Stomach smooth muscle (tissue), 2 donors: ENCODE results near the gene ARFGAP2.
A peak's percentile ranks its signal among the peaks of the same experiment; 100 is the strongest.

Experiments used
- H3K27ac ChIP-seq: one replicate; pipeline ENCODE4 v1.7.0; 2013; ENCODE audit warnings: mild to moderate bottlenecking, low read length, inconsistent platforms
- H3K27me3 ChIP-seq, 2 donors: one replicate each; pipeline ENCODE4 v1.7.0; 2013; ENCODE audit warnings: low read length in 2 of 2; ENCODE audit not compliant: insufficient read depth in 2 of 2, control insufficient read depth in 1 of 2
- H3K36me3 ChIP-seq, 2 donors: one replicate each; pipeline ENCODE4 v1.7.0; 2013; ENCODE audit warnings: low read length in 2 of 2; ENCODE audit not compliant: control insufficient read depth in 2 of 2, insufficient read depth in 2 of 2
- H3K4me1 ChIP-seq: one replicate; pipeline ENCODE4 v1.7.0; 2013; ENCODE audit warnings: low read length; ENCODE audit not compliant: control insufficient read depth, insufficient read depth
- H3K4me3 ChIP-seq, 2 donors: one replicate each; pipeline ENCODE4 v1.7.0; 2013; ENCODE audit warnings: low read length in 2 of 2
- H3K9ac ChIP-seq, 2 donors: one replicate each; pipeline ENCODE4 v1.7.0; 2013; ENCODE audit warnings: low read length in 2 of 2, mild to moderate bottlenecking in 1 of 2
- H3K9me3 ChIP-seq, 2 donors: one replicate each; pipeline ENCODE4 v1.7.0; 2013; ENCODE audit warnings: low read length in 2 of 2; ENCODE audit not compliant: control insufficient read depth in 2 of 2
- donor health status: healthy.
- donor health status: Pancreatic carcinoma.

Gene ARFGAP2

GRCh38 chr11:47171061-47171838 is 5.4 kb downstream of the ARFGAP2 start:
- peak overlapping the region in 1 of 2 donors; percentile 49 for H3K4me3 ChIP-seq
- no peaks in the 10 kb centered on the region for H3K9me3 ChIP-seq
- no peaks in the 10 kb centered on the region for H3K27me3 ChIP-seq
- H3K4me1 ChIP-seq: peaks cover 46% of the 10 kb centered on the region
- H3K9ac ChIP-seq: peak overlapping the region in 1 of 2 donors; percentile 21
- peak overlapping the region; percentile 53 for H3K27ac ChIP-seq
- H3K36me3 ChIP-seq: peaks cover 50 to 64% of the 10 kb centered on the region in 2 donors

GRCh38 chr11:47166368-47166767 is 10.3 kb downstream of the ARFGAP2 start:
- no peak overlapping the region for H3K9ac ChIP-seq
- H3K27me3 ChIP-seq: no peaks in the 10 kb centered on the region
- H3K9me3 ChIP-seq: no peaks in the 10 kb centered on the region
- peaks cover 19% of the 10 kb centered on the region for H3K4me1 ChIP-seq
- H3K36me3 ChIP-seq: peaks cover 57 to 63% of the 10 kb centered on the region in 2 donors
- H3K4me3 ChIP-seq: no peak overlapping the region
- H3K27ac ChIP-seq: no peak overlapping the region

- Histone ChIP-seq H3K4me3 (no peak overlapping the region), H3K9me3 (no peaks in the 10 kb centered on the region), H3K27ac (no peak overlapping the region), H3K27me3 (no peaks in the 10 kb centered on the region), H3K4me1 (peaks cover 23% of the 10 kb centered on the region), H3K36me3 (peaks cover 51 to 57% of the 10 kb centered on the region in 2 donors), H3K9ac (no peak overlapping the region)
These were observed 11.3 kb downstream of the ARFGAP2 start for GRCh38 chr11:47165253-47165840.

GRCh38 chr11:47164321-47164720 is 12.4 kb downstream of the ARFGAP2 start:
- Histone ChIP-seq H3K4me3 (no peak overlapping the region), H3K36me3 (peaks cover 46 to 56% of the 10 kb centered on the region in 2 donors), H3K9me3 (no peaks in the 10 kb centered on the region), H3K27ac (no peak overlapping the region), H3K4me1 (peaks cover 23% of the 10 kb centered on the region), H3K9ac (no peak overlapping the region), H3K27me3 (no peaks in the 10 kb centered on the region)

GRCh38 chr11:47163898-47164297 is 12.8 kb downstream of the ARFGAP2 start:
- Histone ChIP-seq H3K9ac (no peak overlapping the region), H3K27ac (no peak overlapping the region), H3K4me3 (no peak overlapping the region), H3K36me3 (peaks cover 46 to 54% of the 10 kb centered on the region in 2 donors), H3K27me3 (no peaks in the 10 kb centered on the region), H3K4me1 (peaks cover 23% of the 10 kb centered on the region), H3K9me3 (no peaks in the 10 kb centered on the region)

GRCh38 chr11:47163193-47163592 is 13.5 kb downstream of the ARFGAP2 start:
- no peaks in the 10 kb centered on the region for H3K27me3 ChIP-seq
- peaks cover 41 to 50% of the 10 kb centered on the region in 2 donors for H3K36me3 ChIP-seq
- no peak overlapping the region for H3K27ac ChIP-seq
- no peaks in the 10 kb centered on the region for H3K9me3 ChIP-seq
- peaks cover 23% of the 10 kb centered on the region for H3K4me1 ChIP-seq
- no peak overlapping the region for H3K4me3 ChIP-seq
- no peak overlapping the region for H3K9ac ChIP-seq

GRCh38 chr11:47162426-47162825 is 14.3 kb downstream of the ARFGAP2 start:
- Histone ChIP-seq H3K9ac (no peak overlapping the region), H3K27ac (peak overlapping the region; percentile 31), H3K36me3 (peaks cover 33 to 45% of the 10 kb centered on the region in 2 donors), H3K9me3 (no peaks in the 10 kb centered on the region), H3K27me3 (no peaks in the 10 kb centered on the region), H3K4me1 (peaks cover 23% of the 10 kb centered on the region), H3K4me3 (no peak overlapping the region)

GRCh38 chr11:47161890-47162289 is 14.8 kb downstream of the ARFGAP2 start:
- no peak overlapping the region for H3K4me3 ChIP-seq
- H3K27me3 ChIP-seq: no peaks in the 10 kb centered on the region
- peaks cover 23% of the 10 kb centered on the region for H3K4me1 ChIP-seq
- no peaks in the 10 kb centered on the region for H3K9me3 ChIP-seq
- H3K36me3 ChIP-seq: peaks cover 28 to 42% of the 10 kb centered on the region in 2 donors
- peak overlapping the region in 1 of 2 donors; percentile 13 for H3K9ac ChIP-seq
- peak overlapping the region; percentile 31 for H3K27ac ChIP-seq

GRCh38 chr11:47161134-47161854 is 15.4 kb downstream of the ARFGAP2 start:
- H3K9ac ChIP-seq: peak overlapping the region; percentile 13 to 36
- H3K4me3 ChIP-seq: no peak overlapping the region
- H3K36me3 ChIP-seq: peaks cover 22 to 37% of the 10 kb centered on the region in 2 donors
- H3K9me3 ChIP-seq: no peaks in the 10 kb centered on the region
- peak overlapping the region; percentile 31 for H3K27ac ChIP-seq
- H3K4me1 ChIP-seq: peaks cover 23% of the 10 kb centered on the region
- no peaks in the 10 kb centered on the region for H3K27me3 ChIP-seq

GRCh38 chr11:47160753-47161133 is 15.9 kb downstream of the ARFGAP2 start:
- no peaks in the 10 kb centered on the region for H3K9me3 ChIP-seq
- H3K4me3 ChIP-seq: no peak overlapping the region
- H3K36me3 ChIP-seq: peaks cover 16 to 34% of the 10 kb centered on the region in 2 donors
- no peak overlapping the region for H3K9ac ChIP-seq
- peaks cover 23% of the 10 kb centered on the region for H3K4me1 ChIP-seq
- no peaks in the 10 kb centered on the region for H3K27me3 ChIP-seq
- no peak overlapping the region for H3K27ac ChIP-seq
